Glomerular visceral epithelial cell (primary cell): ENCODE data around the gene FTO.

Source experiments
- DNase-seq: peaks from one replicate; pipeline ENCODE4 v3.0.0-alpha.2; 2016; ENCODE audit errors: extremely low spot score

FTO gene

GRCh38 chr16:53933407-53933806 is 229.5 kb downstream of the FTO start:
- DNase-seq = no peak

GRCh38 chr16:53936052-53936451 is 232.1 kb downstream of the FTO start:
- no peak for DNase-seq

GRCh38 chr16:53936529-53936928 is 232.6 kb downstream of the FTO start:
- no peak for DNase-seq

- DNase-seq = no peak
Measured at GRCh38 chr16:53937161-53937880, 233.4 kb downstream of the FTO start.

GRCh38 chr16:53944025-53944424 is 240.1 kb downstream of the FTO start:
- DNase-seq = no peak

GRCh38 chr16:53945996-53946395 is 242.0 kb downstream of the FTO start:
- DNase-seq = peak; percentile 9

GRCh38 chr16:53946746-53947386 is 242.9 kb downstream of the FTO start:
- no peak for DNase-seq

- no peak for DNase-seq
Measured at GRCh38 chr16:53947642-53948041, 243.7 kb downstream of the FTO start.

GRCh38 chr16:53948326-53948725 is 244.4 kb downstream of the FTO start:
- no peak for DNase-seq

- no peak for DNase-seq
Measured at GRCh38 chr16:53948734-53949430, 244.9 kb downstream of the FTO start.

- DNase-seq = no peak
Measured at GRCh38 chr16:53949715-53950410, 245.9 kb downstream of the FTO start.

GRCh38 chr16:53950677-53951076 is 246.7 kb downstream of the FTO start:
- no peak for DNase-seq

GRCh38 chr16:53952215-53953208 is 248.6 kb downstream of the FTO start:
- peak; percentile 44 for DNase-seq

GRCh38 chr16:53953336-53953735 is 249.4 kb downstream of the FTO start:
- no peak for DNase-seq

- no peak for DNase-seq
Measured at GRCh38 chr16:53955221-53955875, 251.4 kb downstream of the FTO start.

GRCh38 chr16:53958341-53958880 is 254.5 kb downstream of the FTO start:
- DNase-seq = no peak

- no peak for DNase-seq
Measured at GRCh38 chr16:53960050-53960812, 256.3 kb downstream of the FTO start.

GRCh38 chr16:53960954-53961616 is 257.1 kb downstream of the FTO start:
- no peak for DNase-seq

- DNase-seq = no peak
Measured at GRCh38 chr16:53962041-53962440, 258.1 kb downstream of the FTO start.
